DOHH2 (cell line): ENCODE data around the gene RNASEH2A.
A peak's percentile ranks its signal among the peaks of the same experiment; 100 is the strongest.

Source experiments
- H3F3A ChIP-seq: fragments of 200-600 bp; sonication (generic), shearing (Covaris generic); 2 replicates; pipeline ENCODE4 v1.6.0; 2016; ENCODE audit warnings: antibody characterized with exemption, mild to moderate bottlenecking; ENCODE audit not compliant: control insufficient read depth, insufficient read depth
- H3K27ac ChIP-seq: fragments of 200-600 bp; sonication (generic); 2 replicates; pipeline ENCODE4 v1.5.1; 2014; ENCODE audit warnings: low read depth, mild to moderate bottlenecking, low read length, moderate library complexity
- H3K27me3 ChIP-seq: fragments of 200-600 bp; sonication (generic); 2 replicates; pipeline ENCODE4 v1.6.1; 2014; ENCODE audit warnings: mild to moderate bottlenecking, low read length, mixed read lengths; ENCODE audit not compliant: control insufficient read depth
- H3K36me3 ChIP-seq: fragments of 200-600 bp; sonication (generic); 2 replicates; pipeline ENCODE4 v1.6.1; 2014; ENCODE audit warnings: mild to moderate bottlenecking, low read length, moderate library complexity, mixed read lengths; ENCODE audit not compliant: control insufficient read depth
- H3K4me1 ChIP-seq: fragments of 200-600 bp; sonication (generic); 2 replicates; pipeline ENCODE4 v1.6.1; 2014; ENCODE audit warnings: mild to moderate bottlenecking, low read length, mixed read lengths; ENCODE audit not compliant: control insufficient read depth
- H3K4me2 ChIP-seq: fragments of 200-600 bp; sonication (generic); 2 replicates; pipeline ENCODE4 v1.6.0; 2014; ENCODE audit warnings: mild to moderate bottlenecking, low read length, moderate library complexity
- H3K4me3 ChIP-seq: fragments of 200-600 bp; sonication (generic); 2 replicates; pipeline ENCODE4 v1.5.1; 2014; ENCODE audit warnings: mild to moderate bottlenecking, low read length, mixed read lengths
- H3K79me2 ChIP-seq: fragments of 200-600 bp; sonication (generic); 2 replicates; pipeline ENCODE4 v1.6.1; 2014; ENCODE audit warnings: mild to moderate bottlenecking, low read length, mixed read lengths; ENCODE audit not compliant: control insufficient read depth
- H3K9me2 ChIP-seq: fragments of 200-600 bp; sonication (generic); replicated peaks from 2 replicates; pipeline ENCODE4 v1.6.1; 2014; ENCODE audit warnings: mild to moderate bottlenecking, low read length, mixed read lengths; ENCODE audit not compliant: control insufficient read depth
- H3K9me3 ChIP-seq: fragments of 200-600 bp; sonication (generic); 2 replicates; pipeline ENCODE4 v1.6.1; 2014; ENCODE audit warnings: antibody characterized with exemption, low read length, mixed read lengths; ENCODE audit not compliant: control insufficient read depth, insufficient read depth
- H4K20me1 ChIP-seq: fragments of 200-600 bp; sonication (generic); 2 replicates; pipeline ENCODE4 v1.6.0; 2014; ENCODE audit warnings: low read depth, mild to moderate bottlenecking, antibody characterized with exemption, low read length, moderate library complexity; ENCODE audit not compliant: control insufficient read depth, insufficient read depth
- EZH2phosphoT487 ChIP-seq: fragments of 200-600 bp; sonication (generic); IDR thresholded peaks from 2 replicates; pipeline ENCODE4 v1.6.1; 2017; ENCODE audit warnings: borderline replicate concordance, mild to moderate bottlenecking, antibody characterized with exemption, low read length, moderate library complexity, mixed read lengths
- TF ChIP-seq, protein P1 (sequence below): fragments of 200-600 bp; sonication (generic); IDR thresholded peaks from one replicate; pipeline ENCODE4 v1.5.1; 2014; ENCODE audit warnings: antibody characterized with exemption, mild to moderate bottlenecking, low read depth, low read length; ENCODE audit not compliant: poor library complexity, severe bottlenecking

Gene RNASEH2A

DNA sequence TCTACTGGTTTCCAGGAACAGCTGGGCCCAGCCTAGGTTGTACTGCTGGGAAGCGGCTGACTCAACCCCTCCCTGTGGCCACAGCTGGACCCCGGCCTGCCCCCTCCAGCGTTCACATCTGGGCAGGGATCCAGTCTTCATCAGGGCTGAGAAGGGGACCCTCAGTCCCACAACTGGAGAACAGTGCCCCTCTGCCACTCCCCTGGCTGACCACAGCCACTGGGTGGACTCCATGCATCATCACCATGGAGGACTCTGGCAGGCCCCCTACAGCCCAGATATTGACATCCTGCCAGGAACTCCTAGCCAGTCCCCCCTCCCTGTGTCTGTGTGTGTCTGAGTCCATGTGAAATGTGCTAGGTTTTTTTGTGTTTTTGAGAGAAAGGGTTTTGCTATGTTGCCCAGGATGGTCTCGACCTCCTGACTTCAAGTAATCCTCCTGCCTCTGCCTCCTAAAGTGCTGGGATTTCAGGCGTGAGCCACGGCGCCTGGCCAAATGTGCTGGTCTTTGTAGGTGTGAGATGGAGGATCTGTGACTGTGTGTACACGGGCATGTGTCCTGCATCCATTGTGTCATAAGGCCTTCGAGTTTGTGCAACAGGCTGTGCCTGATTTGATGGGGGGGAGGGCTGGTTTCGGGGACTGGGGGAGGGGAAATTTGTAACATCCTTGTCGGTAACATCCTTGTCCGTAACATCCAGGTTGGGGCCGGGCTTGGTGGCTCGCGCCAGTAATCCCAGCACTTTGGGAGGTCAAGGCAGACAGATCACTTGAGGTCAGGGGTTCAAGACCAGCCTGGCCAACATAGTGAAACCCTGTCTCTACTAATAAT, 27.0 kb upstream of the RNASEH2A start:
- Histone ChIP-seq H3K4me1 (peaks cover 69% of the 10 kb centered on the region), H3K4me3 (peak overlapping the region; percentile 91), H3K27ac (peak overlapping the region; percentile 50; the same call in 1 of the 2 replicates), H4K20me1 (no peaks in the 10 kb centered on the region), H3F3A (peaks cover 20% of the 10 kb centered on the region), H3K4me2 (peak overlapping the region; percentile 99), H3K36me3 (peaks cover 1% of the 10 kb centered on the region; the same call in 1 of the 2 replicates), H3K79me2 (no peaks in the 10 kb centered on the region), H3K27me3 (no peaks in the 10 kb centered on the region), H3K9me3 (no peaks in the 10 kb centered on the region), H3K9me2 (no peaks in the 10 kb centered on the region)
- TF ChIP-seq EZH2phosphoT487: no peak
- TF ChIP-seq, protein P1, sequence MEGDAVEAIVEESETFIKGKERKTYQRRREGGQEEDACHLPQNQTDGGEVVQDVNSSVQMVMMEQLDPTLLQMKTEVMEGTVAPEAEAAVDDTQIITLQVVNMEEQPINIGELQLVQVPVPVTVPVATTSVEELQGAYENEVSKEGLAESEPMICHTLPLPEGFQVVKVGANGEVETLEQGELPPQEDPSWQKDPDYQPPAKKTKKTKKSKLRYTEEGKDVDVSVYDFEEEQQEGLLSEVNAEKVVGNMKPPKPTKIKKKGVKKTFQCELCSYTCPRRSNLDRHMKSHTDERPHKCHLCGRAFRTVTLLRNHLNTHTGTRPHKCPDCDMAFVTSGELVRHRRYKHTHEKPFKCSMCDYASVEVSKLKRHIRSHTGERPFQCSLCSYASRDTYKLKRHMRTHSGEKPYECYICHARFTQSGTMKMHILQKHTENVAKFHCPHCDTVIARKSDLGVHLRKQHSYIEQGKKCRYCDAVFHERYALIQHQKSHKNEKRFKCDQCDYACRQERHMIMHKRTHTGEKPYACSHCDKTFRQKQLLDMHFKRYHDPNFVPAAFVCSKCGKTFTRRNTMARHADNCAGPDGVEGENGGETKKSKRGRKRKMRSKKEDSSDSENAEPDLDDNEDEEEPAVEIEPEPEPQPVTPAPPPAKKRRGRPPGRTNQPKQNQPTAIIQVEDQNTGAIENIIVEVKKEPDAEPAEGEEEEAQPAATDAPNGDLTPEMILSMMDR: peak; percentile 39

DNA sequence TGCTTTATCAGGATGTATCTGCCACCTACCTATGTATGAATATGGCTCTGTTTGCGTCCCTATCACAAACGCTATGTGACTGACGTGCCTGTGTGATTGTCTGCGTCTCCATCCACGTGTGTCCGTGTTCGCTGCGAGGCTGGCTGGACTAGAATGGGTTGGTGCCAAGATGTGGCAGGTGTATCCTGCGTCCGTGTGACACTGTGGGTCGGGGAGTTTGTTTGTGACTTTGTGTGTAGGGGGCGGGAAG, 24.3 kb upstream of the RNASEH2A start:
- H3K9me2 ChIP-seq: no peaks in the 10 kb centered on the region
- no peaks in the 10 kb centered on the region for H3K36me3 ChIP-seq
- no peaks in the 10 kb centered on the region for H4K20me1 ChIP-seq
- no peaks in the 10 kb centered on the region for H3K9me3 ChIP-seq
- H3F3A ChIP-seq: peaks cover 35% of the 10 kb centered on the region
- H3K4me1 ChIP-seq: peaks cover 85% of the 10 kb centered on the region
- peak overlapping the region; percentile 77 for H3K4me3 ChIP-seq
- peak overlapping the region; percentile 93 for H3K4me2 ChIP-seq
- no peaks in the 10 kb centered on the region for H3K79me2 ChIP-seq
- H3K27me3 ChIP-seq: no peaks in the 10 kb centered on the region
- TF ChIP-seq EZH2phosphoT487: no peak
- TF ChIP-seq, protein P1: no peak
- peak overlapping the region; percentile 75 for H3K27ac ChIP-seq

DNA sequence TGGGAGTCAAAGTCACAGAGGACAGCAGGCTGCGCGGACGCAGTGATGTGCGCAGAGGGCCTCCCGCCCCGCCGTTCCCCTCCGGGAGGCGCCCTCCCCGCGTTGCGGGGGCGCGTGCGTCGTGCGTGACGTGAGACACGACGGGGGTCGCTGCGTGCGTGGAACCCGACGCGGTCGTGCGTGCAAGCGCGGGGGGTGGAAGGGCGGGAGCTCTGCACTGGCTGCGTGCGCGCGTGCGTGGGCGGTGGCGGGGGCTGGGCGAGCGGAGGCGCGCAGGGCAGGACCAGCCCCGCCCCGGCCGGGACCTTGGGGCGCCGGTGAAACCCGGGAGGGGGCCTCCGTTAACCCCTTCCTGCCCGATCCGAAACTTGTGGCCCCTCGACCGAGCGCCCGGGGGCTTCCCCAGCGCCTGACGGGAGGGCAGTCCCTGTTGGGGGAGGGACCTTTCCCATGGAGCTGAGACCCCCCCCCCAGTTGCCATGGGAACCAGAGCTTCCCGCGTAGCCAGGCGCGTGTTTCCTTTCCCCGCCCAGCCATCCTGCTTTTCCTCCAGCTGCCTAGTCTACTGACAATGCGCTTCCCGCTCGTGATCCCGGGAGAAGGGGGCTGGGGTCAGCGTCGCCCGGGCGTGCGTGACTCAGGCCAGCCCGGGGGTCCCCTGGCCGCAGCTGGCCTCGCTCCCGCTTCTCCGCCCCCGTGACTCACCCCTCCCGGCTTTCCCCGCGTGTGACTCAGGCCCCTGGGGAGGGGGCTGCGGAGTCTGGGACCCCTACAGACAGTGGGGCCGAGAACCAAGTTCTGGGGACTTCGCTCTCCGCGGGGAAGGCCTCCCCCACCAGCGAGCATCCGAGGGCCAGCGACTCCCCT, 23.7 kb upstream of the RNASEH2A start:
- H3K9me3 ChIP-seq: no peaks in the 10 kb centered on the region
- H3K27ac ChIP-seq: peak overlapping the region; percentile 75
- no peak for TF ChIP-seq EZH2phosphoT487
- TF ChIP-seq, protein P1: peak; percentile 28
- H3K4me3 ChIP-seq: peak overlapping the region; percentile 77
- no peaks in the 10 kb centered on the region for H3K79me2 ChIP-seq
- no peaks in the 10 kb centered on the region for H3K9me2 ChIP-seq
- no peaks in the 10 kb centered on the region for H3K27me3 ChIP-seq
- no peaks in the 10 kb centered on the region for H4K20me1 ChIP-seq
- peaks cover 35% of the 10 kb centered on the region for H3F3A ChIP-seq
- H3K4me1 ChIP-seq: peaks cover 83% of the 10 kb centered on the region
- no peaks in the 10 kb centered on the region for H3K36me3 ChIP-seq
- H3K4me2 ChIP-seq: peak overlapping the region; percentile 93
